GM12892 (cell line): Measurements from ENCODE around the gene UFL1.

Experiments used
- POLR2A ChIP-seq: IDR thresholded peaks from 2 replicates; pipeline ENCODE4 v1.6.1; 2011; ENCODE audit warnings: low read depth, low read length, control low read depth
- POLR2AphosphoS5 ChIP-seq: IDR thresholded peaks from 2 replicates; pipeline ENCODE4 v1.6.1; 2011; ENCODE audit warnings: low read depth, low read length, control low read depth
- TAF1 ChIP-seq: IDR thresholded peaks from 2 replicates; pipeline ENCODE4 v1.6.1; 2011; ENCODE audit warnings: low read depth, mild to moderate bottlenecking, control low read depth, low read length, borderline replicate concordance

DNA sequence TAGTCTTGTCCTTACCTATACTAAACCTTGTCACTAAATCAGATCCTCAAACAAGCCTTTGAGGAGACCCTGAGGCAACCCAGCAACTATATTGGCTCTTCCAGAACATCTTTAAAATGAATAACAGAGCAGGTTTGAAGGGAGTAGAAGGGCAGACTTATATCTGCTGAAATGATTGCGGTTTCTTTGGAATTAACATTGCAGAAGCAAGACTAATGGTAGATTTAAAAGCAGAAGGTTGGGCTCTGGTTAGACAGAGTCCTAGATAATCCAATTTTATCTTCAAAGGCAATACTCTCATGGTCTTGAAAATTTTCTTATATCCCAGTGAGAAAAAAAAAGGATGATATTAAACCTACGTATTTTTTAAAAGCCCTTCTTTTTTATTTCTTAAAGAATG lies 60.4 kb downstream of the UFL1 start:
- TF ChIP-seq POLR2AphosphoS5, result no peak
- no peak for TF ChIP-seq POLR2A
- no peak for TF ChIP-seq TAF1
